Astrocyte (in vitro differentiated cells and primary cell): ENCODE data around the gene CDSN. TPM values are rescaled to one million over a fixed set of nuclear protein-coding genes. Genes with fewer than 3 reads are reported as not detected.
"Not testable (repeated sequence)": the region's sequence is repeated elsewhere in the genome, so short reads cannot be mapped to it uniquely, and the experiment has no call there.

Source experiments
- DNase-seq: peaks from one replicate; pipeline ENCODE4 v3.0.0-alpha.2; 2010; ENCODE audit warnings: low read depth
- FAIRE-seq: peaks from 2 replicates; lab custom pipeline; 2011; peaks lifted over from hg19 to GRCh38; lab: Jason Lieb, UNC
- H2AFZ ChIP-seq: 2 replicates; pipeline ENCODE4 v1.6.0; 2012; ENCODE audit warnings: low read depth, low read length, inconsistent platforms
- H3K27ac ChIP-seq: 2 replicates; pipeline ENCODE4 v1.5.1; 2011; ENCODE audit warnings: low read depth, low read length, inconsistent platforms
- H3K27me3 ChIP-seq: 2 replicates; pipeline ENCODE4 v1.6.0; 2011; ENCODE audit warnings: low read length, inconsistent platforms; ENCODE audit not compliant: insufficient read depth
- H3K36me3 ChIP-seq: 2 replicates; pipeline ENCODE4 v1.5.1; 2011; ENCODE audit warnings: low read length, inconsistent platforms; ENCODE audit not compliant: insufficient read depth
- H3K4me1 ChIP-seq: 2 replicates; pipeline ENCODE4 v1.5.1; 2011; ENCODE audit warnings: low read length, inconsistent platforms; ENCODE audit not compliant: insufficient read depth
- H3K4me2 ChIP-seq: 2 replicates; pipeline ENCODE4 v1.6.0; 2012; ENCODE audit warnings: low read length, inconsistent platforms
- H3K4me3 ChIP-seq: 2 replicates; pipeline ENCODE4 v1.5.1; 2011; ENCODE audit warnings: low read depth, mild to moderate bottlenecking, low read length, inconsistent platforms; ENCODE audit not compliant: insufficient read depth
- H3K79me2 ChIP-seq: 2 replicates; pipeline ENCODE4 v1.6.0; 2012; ENCODE audit warnings: mild to moderate bottlenecking, low read length, inconsistent platforms; ENCODE audit not compliant: insufficient read depth
- H3K9ac ChIP-seq: 2 replicates; pipeline ENCODE4 v1.6.0; 2012; ENCODE audit warnings: mild to moderate bottlenecking, low read length, inconsistent platforms
- H3K9me3 ChIP-seq: 2 replicates; pipeline ENCODE4 v1.5.1; 2012; ENCODE audit warnings: low read depth, mild to moderate bottlenecking, low read length, inconsistent platforms; ENCODE audit not compliant: insufficient read depth
- H4K20me1 ChIP-seq: 2 replicates; pipeline ENCODE4 v1.6.0; 2012; ENCODE audit warnings: low read length, inconsistent platforms; ENCODE audit not compliant: insufficient read depth
- H3K27ac Mint-ChIP-seq: one replicate; pipeline ENCODE4 v1.8.0; 2021; ENCODE audit warnings: mild to moderate bottlenecking, mixed read lengths; ENCODE audit not compliant: unreplicated experiment
- H3K27me3 Mint-ChIP-seq: one replicate; pipeline ENCODE4 v1.8.0; 2021; ENCODE audit warnings: low read depth, mixed read lengths; ENCODE audit not compliant: unreplicated experiment
- H3K36me3 Mint-ChIP-seq: one replicate; pipeline ENCODE4 v1.8.0; 2021; ENCODE audit warnings: low read depth, mixed read lengths; ENCODE audit not compliant: unreplicated experiment
- H3K4me1 Mint-ChIP-seq: one replicate; pipeline ENCODE4 v1.8.0; 2021; ENCODE audit warnings: low read depth, mixed read lengths; ENCODE audit not compliant: unreplicated experiment
- H3K4me3 Mint-ChIP-seq: one replicate; pipeline ENCODE4 v1.8.0; 2021; ENCODE audit warnings: mild to moderate bottlenecking, moderate library complexity, mixed read lengths; ENCODE audit not compliant: unreplicated experiment
- H3K9me3 Mint-ChIP-seq: one replicate; pipeline ENCODE4 v1.8.0; 2021; ENCODE audit warnings: mild to moderate bottlenecking, mixed read lengths; ENCODE audit not compliant: unreplicated experiment
- EZH2 ChIP-seq: IDR thresholded peaks from 2 replicates; pipeline ENCODE4 v1.6.1; 2012; ENCODE audit warnings: mild to moderate bottlenecking, low read length, inconsistent platforms; ENCODE audit not compliant: insufficient read depth
- total RNA-seq: library from RNA; stranded (reverse); gene quantifications from 2 replicates; pipeline ENCODE4 v1.2.1, GENCODE V29; 2021
- TF ChIP-seq, protein P1 (sequence below): IDR thresholded peaks from 2 replicates; pipeline ENCODE4 v1.5.1; 2011; ENCODE audit warnings: low read depth, mild to moderate bottlenecking, inconsistent platforms, low read length, moderate library complexity; ENCODE audit not compliant: insufficient read depth

Gene CDSN
- total RNA-seq, 1 donor from 2014 or later: 0.27 TPM

- Histone ChIP-seq H3K27me3 (no peaks in the 10 kb centered on the region), H4K20me1 (no peaks in the 10 kb centered on the region), H3K9me3 (no peaks in the 10 kb centered on the region), H2AFZ (peak overlapping the region; percentile 25), H3K9ac (no peak overlapping the region), H3K27ac (no peak overlapping the region), H3K4me3 (no peak overlapping the region), H3K4me1 (peaks cover 16% of the 10 kb centered on the region), H3K36me3 (no peaks in the 10 kb centered on the region), H3K4me2 (no peak overlapping the region), H3K79me2 (no peaks in the 10 kb centered on the region)
- Mint-ChIP-seq H3K4me3 (peak overlapping the region; percentile 45), H3K27me3 (no peaks in the 10 kb centered on the region), H3K4me1 (peaks cover 13% of the 10 kb centered on the region), H3K9me3 (no peaks in the 10 kb centered on the region), H3K27ac (peak overlapping the region; percentile 66), H3K36me3 (no peaks in the 10 kb centered on the region)
- DNase-seq (peak; percentile 64), FAIRE-seq (peak; percentile 66)
- TF ChIP-seq EZH2: no peak
- TF ChIP-seq, protein P1, sequence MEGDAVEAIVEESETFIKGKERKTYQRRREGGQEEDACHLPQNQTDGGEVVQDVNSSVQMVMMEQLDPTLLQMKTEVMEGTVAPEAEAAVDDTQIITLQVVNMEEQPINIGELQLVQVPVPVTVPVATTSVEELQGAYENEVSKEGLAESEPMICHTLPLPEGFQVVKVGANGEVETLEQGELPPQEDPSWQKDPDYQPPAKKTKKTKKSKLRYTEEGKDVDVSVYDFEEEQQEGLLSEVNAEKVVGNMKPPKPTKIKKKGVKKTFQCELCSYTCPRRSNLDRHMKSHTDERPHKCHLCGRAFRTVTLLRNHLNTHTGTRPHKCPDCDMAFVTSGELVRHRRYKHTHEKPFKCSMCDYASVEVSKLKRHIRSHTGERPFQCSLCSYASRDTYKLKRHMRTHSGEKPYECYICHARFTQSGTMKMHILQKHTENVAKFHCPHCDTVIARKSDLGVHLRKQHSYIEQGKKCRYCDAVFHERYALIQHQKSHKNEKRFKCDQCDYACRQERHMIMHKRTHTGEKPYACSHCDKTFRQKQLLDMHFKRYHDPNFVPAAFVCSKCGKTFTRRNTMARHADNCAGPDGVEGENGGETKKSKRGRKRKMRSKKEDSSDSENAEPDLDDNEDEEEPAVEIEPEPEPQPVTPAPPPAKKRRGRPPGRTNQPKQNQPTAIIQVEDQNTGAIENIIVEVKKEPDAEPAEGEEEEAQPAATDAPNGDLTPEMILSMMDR: peak; percentile 80
Measured at GRCh38 chr6:31070711-31071197, 49.5 kb downstream of the CDSN start.

DNA sequence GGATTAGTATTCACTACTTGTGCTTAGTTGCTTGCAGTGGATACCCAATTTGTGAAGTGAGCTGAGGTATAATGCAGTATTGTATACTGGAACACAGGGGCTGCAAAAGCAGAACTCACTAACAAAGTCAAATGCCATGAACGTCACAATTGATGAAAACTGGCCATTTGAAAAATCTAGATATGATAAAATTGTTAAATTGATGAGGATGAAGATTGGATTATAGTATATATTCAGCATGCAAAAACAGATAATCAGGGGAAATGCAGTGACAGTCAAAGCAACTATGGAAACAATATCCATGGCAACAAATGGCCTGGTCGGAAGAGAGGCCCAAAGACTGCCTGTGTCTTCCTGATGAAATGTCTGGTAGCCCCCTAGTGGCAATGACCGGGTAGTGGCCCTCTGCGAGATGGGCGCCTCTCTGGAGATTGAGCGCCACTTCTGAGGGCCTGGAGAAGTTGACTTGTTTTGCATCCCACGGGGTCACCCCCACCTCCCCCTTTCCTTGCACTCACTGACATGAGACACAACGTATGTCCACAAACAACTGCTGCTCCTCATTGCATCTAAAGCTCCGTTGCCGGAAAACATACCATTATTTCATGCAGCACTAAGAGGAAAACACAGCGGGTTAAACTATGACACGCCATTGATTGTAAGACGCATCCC, 51.4 kb downstream of the CDSN start:
- no peaks in the 10 kb centered on the region for H3K36me3 ChIP-seq
- Mint-ChIP-seq H3K4me1 (peaks cover 13% of the 10 kb centered on the region), H3K9me3 (peaks cover 4% of the 10 kb centered on the region), H3K27ac (no peak overlapping the region), H3K36me3 (no peaks in the 10 kb centered on the region), H3K4me3 (no peak overlapping the region), H3K27me3 (no peaks in the 10 kb centered on the region)
- H3K4me1 ChIP-seq: peaks cover 13% of the 10 kb centered on the region
- DNase-seq: peak; percentile 77
- no peak overlapping the region for H3K9ac ChIP-seq
- FAIRE-seq: no peak
- H3K4me2 ChIP-seq: no peak overlapping the region
- no peak overlapping the region for H2AFZ ChIP-seq
- H3K27ac ChIP-seq: no peak overlapping the region
- no peaks in the 10 kb centered on the region for H4K20me1 ChIP-seq
- H3K4me3 ChIP-seq: no peak overlapping the region
- no peaks in the 10 kb centered on the region for H3K9me3 ChIP-seq
- H3K79me2 ChIP-seq: no peaks in the 10 kb centered on the region
- peaks cover 4% of the 10 kb centered on the region for H3K27me3 ChIP-seq
- TF ChIP-seq, protein P1: peak; percentile 87
- TF ChIP-seq EZH2: no peak

DNA sequence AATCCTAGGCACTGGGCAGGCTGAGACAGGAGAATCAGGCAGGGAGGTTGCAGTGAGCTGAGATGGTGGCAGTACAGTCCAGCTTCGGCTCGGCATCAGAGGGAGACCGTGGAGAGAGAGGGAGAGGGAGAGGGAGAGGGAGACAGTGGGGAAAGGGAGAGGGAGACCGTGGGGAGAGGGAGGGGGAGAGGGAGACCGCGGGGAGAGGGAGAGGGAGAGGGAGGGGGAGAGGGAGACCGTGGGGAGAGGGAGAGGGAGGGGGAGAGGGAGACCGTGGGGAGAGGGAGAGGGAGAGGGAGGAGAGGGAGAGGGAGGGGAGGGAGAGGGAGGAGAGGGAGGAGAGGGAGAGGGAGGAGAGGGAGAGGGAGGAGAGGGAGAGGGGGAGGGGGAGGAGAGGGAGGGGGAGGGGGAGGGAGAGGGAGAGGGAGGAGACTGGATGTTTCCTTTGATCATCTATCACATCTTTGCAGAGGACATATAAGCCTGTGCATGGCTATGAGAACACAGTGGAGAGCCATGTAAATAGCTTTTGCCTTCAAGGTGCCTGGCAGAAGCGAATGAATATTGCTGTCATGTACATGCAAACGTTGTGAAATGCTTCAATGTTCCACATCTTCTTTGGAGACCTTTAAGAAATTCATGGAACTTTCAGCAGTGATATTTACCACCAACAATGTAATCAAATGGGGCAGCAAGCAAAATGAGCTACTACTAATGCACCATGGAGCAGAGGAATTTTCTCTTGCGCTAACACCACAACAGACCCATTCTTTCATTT, 52.2 kb downstream of the CDSN start:
- H3K36me3 ChIP-seq, DNase-seq, H3K27ac ChIP-seq, H3K4me3 Mint-ChIP-seq, H3K9ac ChIP-seq, H4K20me1 ChIP-seq, H3K4me2 ChIP-seq, H3K27me3 Mint-ChIP-seq, H3K9me3 Mint-ChIP-seq, FAIRE-seq, H2AFZ ChIP-seq, H3K27me3 ChIP-seq, H3K36me3 Mint-ChIP-seq, H3K79me2 ChIP-seq, H3K4me3 ChIP-seq, H3K27ac Mint-ChIP-seq, H3K9me3 ChIP-seq: not testable (repeated sequence)
- peaks cover 13% of the 10 kb centered on the region for H3K4me1 ChIP-seq
- peaks cover 13% of the 10 kb centered on the region for H3K4me1 Mint-ChIP-seq

DNA sequence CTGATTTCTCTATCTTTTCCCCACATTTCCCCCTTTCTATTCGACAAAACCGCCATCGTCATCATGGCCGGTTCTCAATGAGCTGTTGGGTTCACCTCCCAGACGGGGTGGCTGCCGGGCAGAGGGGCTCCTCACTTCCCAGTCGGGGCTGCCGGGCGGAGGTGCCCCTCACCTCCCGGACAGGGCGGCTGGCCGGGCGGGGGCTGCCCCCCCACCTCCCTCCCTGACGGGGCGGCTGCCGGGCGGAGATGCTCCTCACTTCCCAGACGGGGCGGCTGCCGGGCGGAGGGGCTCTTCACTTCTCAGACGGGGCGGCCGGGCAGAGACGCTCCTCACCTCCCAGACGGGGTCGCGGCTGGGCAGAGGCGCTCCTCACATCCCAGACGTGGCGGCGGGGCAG, 53.2 kb downstream of the CDSN start:
- not testable (repeated sequence) for H3K4me1 ChIP-seq, DNase-seq, H3K27me3 Mint-ChIP-seq, H3K27me3 ChIP-seq, H3K27ac ChIP-seq, H3K79me2 ChIP-seq, H4K20me1 ChIP-seq, H3K9me3 ChIP-seq, H3K9me3 Mint-ChIP-seq, H3K27ac Mint-ChIP-seq, H3K36me3 ChIP-seq, H3K4me3 Mint-ChIP-seq, H2AFZ ChIP-seq, H3K36me3 Mint-ChIP-seq, FAIRE-seq, H3K4me2 ChIP-seq, H3K4me3 ChIP-seq, H3K9ac ChIP-seq
- peaks cover 10% of the 10 kb centered on the region for H3K4me1 Mint-ChIP-seq
